ENCODE data around the gene CEACAM21. TPM values are rescaled to one million over a fixed set of nuclear protein-coding genes. Genes with fewer than 3 reads are reported as not detected.

Gene CEACAM21
- polyA plus RNA-seq, 1 of the 3 experiments (the other 2 are of a cell fraction): not detected

DNA sequence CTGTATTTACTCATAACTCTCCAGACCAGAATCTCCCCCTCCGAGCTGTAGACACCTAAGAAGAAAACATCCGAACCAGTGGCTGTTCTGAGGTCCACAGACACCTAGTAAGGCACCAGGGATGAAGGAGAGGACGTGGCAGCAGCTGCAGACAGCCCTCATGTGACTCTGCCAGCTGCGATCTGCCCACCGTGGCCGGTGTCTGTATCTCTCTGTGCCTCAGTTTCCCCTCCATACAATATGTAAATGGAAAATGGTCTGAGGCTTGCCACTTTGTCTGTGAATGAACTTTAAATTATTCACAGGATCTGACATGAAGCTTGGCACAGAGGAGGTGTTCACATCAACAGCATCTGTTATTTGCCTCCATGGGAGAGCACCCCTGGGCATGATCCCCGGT is 48.5 kb downstream of the CEACAM21 start:
- Histone ChIP-seq H3K79me2 (ENCODE audit: insufficient read depth) (no peaks in the 10 kb centered on the region), H3K4me3 (ENCODE audit: low read depth in 2 of 2, low read length in 1 of 2) (no peak overlapping the region), H3K4me1 (ENCODE audit: control insufficient read depth in 1 of 2, insufficient read depth in 2 of 2, low read depth in 1 of 2, low read length in 1 of 2) (no peaks in the 10 kb centered on the region), H3F3A (replicated peaks; ENCODE audit: insufficient read depth) (no peaks in the 10 kb centered on the region), H3K36me3 (replicated peaks in 1 of 2; ENCODE audit: control insufficient read depth in 1 of 2, insufficient read depth in 2 of 2, low read length in 1 of 2) (no peaks in the 10 kb centered on the region), H3K9ac (no peak overlapping the region), H3K9me2 (no peaks in the 10 kb centered on the region), H3K27ac (ENCODE audit: low read depth in 2 of 2, low read length in 1 of 2) (no peak overlapping the region), H2AFZ (ENCODE audit: low read depth) (no peak overlapping the region), H4K20me1 (ENCODE audit: insufficient read depth) (no peaks in the 10 kb centered on the region), H3K9me3 (no peaks in the 10 kb centered on the region), H3K27me3 (ENCODE audit: insufficient read depth) (peaks cover 9% of the 10 kb centered on the region; the same call in 1 of the 2 replicates), H3K4me2 (no peak overlapping the region)
- ChIA-PET CTCF (no interaction called here), POLR2A (no interaction called here)
- 18% methylated on average over 7 of the region's 7 CpGs for WGBS (ENCODE audit: low lambda C conversion rate)
- no peak for TF ChIP-seq TEAD4 (IDR thresholded peaks at IDR 0.05; ENCODE audit: borderline replicate concordance, insufficient read depth)
- no peak for TF ChIP-seq MEF2A (IDR thresholded peaks at IDR 0.05; ENCODE audit: borderline replicate concordance, low read depth)
- TF ChIP-seq EZH2phosphoT487 (IDR thresholded peaks at IDR 0.05; ENCODE audit: borderline replicate concordance, low read depth): no peak
- TF ChIP-seq FOXJ3 (CRISPR knock-in tag; IDR thresholded peaks at IDR 0.05): no peak
- TF ChIP-seq POLR2AphosphoS5 (IDR thresholded peaks at IDR 0.05; ENCODE audit: low read depth, low read length): no peak
- TF ChIP-seq GABPA (IDR thresholded peaks at IDR 0.05; ENCODE audit: low read depth): no peak
- no peak for DNase-seq

GRCh38 chr19:41624937-41625336 is 49.0 kb downstream of the CEACAM21 start:
- TF ChIP-seq EP300 (IDR thresholded peaks at IDR 0.05; ENCODE audit: borderline replicate concordance in 1 of 2, low read depth in 1 of 2, low read length in 1 of 2): no peak
- no peak for TF ChIP-seq GATA2 (CRISPR knock-in tag; IDR thresholded peaks at IDR 0.05)
- TF ChIP-seq, protein P1, sequence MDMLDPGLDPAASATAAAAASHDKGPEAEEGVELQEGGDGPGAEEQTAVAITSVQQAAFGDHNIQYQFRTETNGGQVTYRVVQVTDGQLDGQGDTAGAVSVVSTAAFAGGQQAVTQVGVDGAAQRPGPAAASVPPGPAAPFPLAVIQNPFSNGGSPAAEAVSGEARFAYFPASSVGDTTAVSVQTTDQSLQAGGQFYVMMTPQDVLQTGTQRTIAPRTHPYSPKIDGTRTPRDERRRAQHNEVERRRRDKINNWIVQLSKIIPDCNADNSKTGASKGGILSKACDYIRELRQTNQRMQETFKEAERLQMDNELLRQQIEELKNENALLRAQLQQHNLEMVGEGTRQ (IDR thresholded peaks at IDR 0.05; ENCODE audit: borderline replicate concordance, low read depth, low read length): no peak
- TF ChIP-seq RXRA (IDR thresholded peaks at IDR 0.05; ENCODE audit: borderline replicate concordance, low read depth): no peak
- TF ChIP-seq SMC3 (IDR thresholded peaks at IDR 0.05; ENCODE audit: low read depth, low read length): no peak
- TF ChIP-seq TAF1 (IDR thresholded peaks at IDR 0.05; ENCODE audit: borderline replicate concordance, low read depth, low read length): no peak
- TF ChIP-seq, protein P2, sequence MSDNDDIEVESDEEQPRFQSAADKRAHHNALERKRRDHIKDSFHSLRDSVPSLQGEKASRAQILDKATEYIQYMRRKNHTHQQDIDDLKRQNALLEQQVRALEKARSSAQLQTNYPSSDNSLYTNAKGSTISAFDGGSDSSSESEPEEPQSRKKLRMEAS (IDR thresholded peaks at IDR 0.05; ENCODE audit: low read depth): no peak
- no peak for TF ChIP-seq RCOR1 (IDR thresholded peaks at IDR 0.05; ENCODE audit: low read length)
- TF ChIP-seq RFX5 (IDR thresholded peaks at IDR 0.05; ENCODE audit: low read length): no peak
- no peak for TF ChIP-seq MEF2A (IDR thresholded peaks at IDR 0.05; ENCODE audit: borderline replicate concordance, low read depth)
- TF ChIP-seq JUND (IDR thresholded peaks at IDR 0.05): no peak
- no peak for TF ChIP-seq IRF3 (IDR thresholded peaks at IDR 0.05; ENCODE audit: low read depth, low read length)
- no peak for TF ChIP-seq NFIC (IDR thresholded peaks at IDR 0.05; ENCODE audit: borderline replicate concordance)
- H3K4me1 ChIP-seq (ENCODE audit: control insufficient read depth in 1 of 2, insufficient read depth in 2 of 2, low read depth in 1 of 2, low read length in 1 of 2): no peaks in the 10 kb centered on the region
- H3K4me3 ChIP-seq (ENCODE audit: low read depth in 2 of 2, low read length in 1 of 2): no peak overlapping the region
- no peak overlapping the region for H2AFZ ChIP-seq (ENCODE audit: low read depth)
- no peaks in the 10 kb centered on the region for H3K9me2 ChIP-seq
- no peak overlapping the region for H3K27ac ChIP-seq (ENCODE audit: low read depth in 2 of 2, low read length in 1 of 2)
- H3K4me2 ChIP-seq: no peak overlapping the region
- H3K27me3 ChIP-seq (ENCODE audit: insufficient read depth): peaks cover 9% of the 10 kb centered on the region; the same call in 1 of the 2 replicates
- 0% methylated on average over 1 of the region's 4 CpGs for WGBS (ENCODE audit: low lambda C conversion rate)
- no peaks in the 10 kb centered on the region for H3K79me2 ChIP-seq (ENCODE audit: insufficient read depth)
- CTCF ChIA-PET: no interaction called here
- no peaks in the 10 kb centered on the region for H4K20me1 ChIP-seq (ENCODE audit: insufficient read depth)
- POLR2A ChIA-PET: no interaction called here
- H3K9me3 ChIP-seq: no peaks in the 10 kb centered on the region
- no peak for DNase-seq
- no peaks in the 10 kb centered on the region for H3F3A ChIP-seq (replicated peaks; ENCODE audit: insufficient read depth)
- H3K36me3 ChIP-seq (replicated peaks in 1 of 2; ENCODE audit: control insufficient read depth in 1 of 2, insufficient read depth in 2 of 2, low read length in 1 of 2): no peaks in the 10 kb centered on the region
- H3K9ac ChIP-seq: no peak overlapping the region
